ENCODE measurements around the gene RPL19. TPM values are rescaled to one million over a fixed set of nuclear protein-coding genes. Genes with fewer than 3 reads are reported as not detected.

The RPL19 gene
- total RNA-seq, 2 experiments from 2014 or later = 3,527 to 3,670 TPM

DNA sequence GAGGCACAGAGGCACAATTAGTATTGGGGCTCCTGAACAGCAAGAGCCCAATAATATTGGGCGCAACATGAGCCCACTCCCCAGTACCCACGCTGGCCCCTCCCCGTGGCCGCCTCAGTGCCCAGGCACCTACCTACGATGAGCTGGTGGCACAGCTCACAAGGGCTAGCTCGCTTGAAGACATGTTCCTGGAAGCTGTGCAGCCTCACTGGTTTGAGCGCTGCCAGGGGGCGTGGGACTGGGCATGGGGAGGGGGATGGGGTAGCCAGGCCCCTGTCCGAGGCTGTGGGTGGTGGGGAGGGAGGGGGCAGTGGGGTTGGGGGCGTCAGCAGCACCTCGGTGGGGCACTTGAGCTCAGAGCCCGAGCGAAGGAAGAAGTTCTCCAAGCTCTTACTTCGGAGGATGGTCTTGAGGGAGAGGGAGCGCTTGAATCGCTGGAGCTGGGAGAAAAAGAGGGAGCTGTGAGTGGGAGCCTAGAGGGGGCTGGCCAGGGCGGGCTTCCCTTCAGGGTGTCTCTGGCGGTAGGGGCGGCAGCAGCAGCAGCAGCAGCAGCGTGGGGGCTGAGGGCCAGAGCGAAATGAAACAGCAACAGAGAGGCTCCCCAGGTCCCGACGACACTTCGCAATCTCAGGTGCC is 17.8 kb downstream of the RPL19 start:
- Histone ChIP-seq H3K9me3 (ENCODE audit: control insufficient read depth in 1 of 2, insufficient read depth in 1 of 2, low read length in 2 of 2) (no peaks in the 10 kb centered on the region), H3K36me3 (ENCODE audit: insufficient read depth, low read length) (no peaks in the 10 kb centered on the region), H3K27me3 (ENCODE audit: control insufficient read depth in 1 of 2, insufficient read depth in 2 of 2, low read length in 2 of 2) (peaks cover 3 to 4% of the 10 kb centered on the region in 2 experiments), H3K4me3 (ENCODE audit: low read length) (no peak overlapping the region), H3K27ac (ENCODE audit: low read depth in 1 of 2, low read length in 2 of 2) (no peak overlapping the region), H3K4me1 (ENCODE audit: insufficient read depth, low read length) (peaks cover 4% of the 10 kb centered on the region)
- TF ChIP-seq, protein P1, sequence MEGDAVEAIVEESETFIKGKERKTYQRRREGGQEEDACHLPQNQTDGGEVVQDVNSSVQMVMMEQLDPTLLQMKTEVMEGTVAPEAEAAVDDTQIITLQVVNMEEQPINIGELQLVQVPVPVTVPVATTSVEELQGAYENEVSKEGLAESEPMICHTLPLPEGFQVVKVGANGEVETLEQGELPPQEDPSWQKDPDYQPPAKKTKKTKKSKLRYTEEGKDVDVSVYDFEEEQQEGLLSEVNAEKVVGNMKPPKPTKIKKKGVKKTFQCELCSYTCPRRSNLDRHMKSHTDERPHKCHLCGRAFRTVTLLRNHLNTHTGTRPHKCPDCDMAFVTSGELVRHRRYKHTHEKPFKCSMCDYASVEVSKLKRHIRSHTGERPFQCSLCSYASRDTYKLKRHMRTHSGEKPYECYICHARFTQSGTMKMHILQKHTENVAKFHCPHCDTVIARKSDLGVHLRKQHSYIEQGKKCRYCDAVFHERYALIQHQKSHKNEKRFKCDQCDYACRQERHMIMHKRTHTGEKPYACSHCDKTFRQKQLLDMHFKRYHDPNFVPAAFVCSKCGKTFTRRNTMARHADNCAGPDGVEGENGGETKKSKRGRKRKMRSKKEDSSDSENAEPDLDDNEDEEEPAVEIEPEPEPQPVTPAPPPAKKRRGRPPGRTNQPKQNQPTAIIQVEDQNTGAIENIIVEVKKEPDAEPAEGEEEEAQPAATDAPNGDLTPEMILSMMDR (IDR thresholded peaks at IDR 0.05) = no peak
- Mint-ChIP-seq H3K4me1 (ENCODE audit: low read depth) (no peaks in the 10 kb centered on the region), H3K27me3 (peaks cover 25% of the 10 kb centered on the region), H3K4me3 (no peak overlapping the region), H3K36me3 (ENCODE audit: low read depth) (no peaks in the 10 kb centered on the region), H3K9me3 (no peaks in the 10 kb centered on the region), H3K27ac (no peak overlapping the region)
- ChIA-PET POLR2A (no interaction called here), CTCF (no interaction called here)
- DNase-seq (no peak), ATAC-seq (ENCODE audit: poor library complexity) (no peak)
- intact Hi-C loops (cut with DNase I, micrococcal nuclease) = no loop called here

DNA sequence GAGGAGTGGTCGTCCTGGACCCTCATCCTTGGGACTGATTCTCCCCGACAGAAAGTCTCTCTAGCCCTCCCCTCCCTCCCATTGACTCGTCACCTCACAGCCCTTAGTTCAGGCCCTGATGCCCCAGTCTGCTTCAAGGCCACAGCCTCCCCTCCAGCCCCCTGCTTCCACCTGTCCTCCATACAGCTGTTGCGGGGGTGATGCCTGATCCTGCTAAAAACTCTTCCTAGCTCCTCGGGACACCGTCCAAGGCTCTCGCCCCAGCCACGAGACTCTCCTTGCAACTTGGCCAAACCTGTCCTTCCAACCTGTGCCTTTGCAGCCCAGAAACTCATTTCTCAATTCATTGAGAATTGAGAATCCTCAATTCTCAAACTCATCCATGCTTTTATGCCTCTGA is 18.8 kb downstream of the RPL19 start:
- DNase-seq (no peak), ATAC-seq (ENCODE audit: poor library complexity) (no peak)
- no peak overlapping the region for H3K27ac ChIP-seq (ENCODE audit: low read depth in 1 of 2, low read length in 2 of 2)
- Mint-ChIP-seq H3K27me3 (peaks cover 33% of the 10 kb centered on the region), H3K4me1 (ENCODE audit: low read depth) (no peaks in the 10 kb centered on the region), H3K36me3 (ENCODE audit: low read depth) (no peaks in the 10 kb centered on the region), H3K27ac (no peak overlapping the region), H3K4me3 (no peak overlapping the region), H3K9me3 (no peaks in the 10 kb centered on the region)
- TF ChIP-seq, protein P1 (IDR thresholded peaks at IDR 0.05) = no peak
- H3K36me3 ChIP-seq (ENCODE audit: insufficient read depth, low read length) = no peaks in the 10 kb centered on the region
- H3K4me1 ChIP-seq (ENCODE audit: insufficient read depth, low read length) = peaks cover 4% of the 10 kb centered on the region
- peaks cover 7 to 10% of the 10 kb centered on the region in 2 experiments for H3K27me3 ChIP-seq (ENCODE audit: control insufficient read depth in 1 of 2, insufficient read depth in 2 of 2, low read length in 2 of 2)
- intact Hi-C loops (cut with DNase I, micrococcal nuclease) = no loop called here
- ChIA-PET CTCF (no interaction called here), POLR2A (interaction anchor here (1.6 kb wide), 1 partner anchor 19 kb away, joined by 3 read pairs; the partner anchor contains the start of gene RPL19)
- H3K9me3 ChIP-seq (ENCODE audit: control insufficient read depth in 1 of 2, insufficient read depth in 1 of 2, low read length in 2 of 2) = no peaks in the 10 kb centered on the region
- H3K4me3 ChIP-seq (ENCODE audit: low read length) = no peak overlapping the region

DNA sequence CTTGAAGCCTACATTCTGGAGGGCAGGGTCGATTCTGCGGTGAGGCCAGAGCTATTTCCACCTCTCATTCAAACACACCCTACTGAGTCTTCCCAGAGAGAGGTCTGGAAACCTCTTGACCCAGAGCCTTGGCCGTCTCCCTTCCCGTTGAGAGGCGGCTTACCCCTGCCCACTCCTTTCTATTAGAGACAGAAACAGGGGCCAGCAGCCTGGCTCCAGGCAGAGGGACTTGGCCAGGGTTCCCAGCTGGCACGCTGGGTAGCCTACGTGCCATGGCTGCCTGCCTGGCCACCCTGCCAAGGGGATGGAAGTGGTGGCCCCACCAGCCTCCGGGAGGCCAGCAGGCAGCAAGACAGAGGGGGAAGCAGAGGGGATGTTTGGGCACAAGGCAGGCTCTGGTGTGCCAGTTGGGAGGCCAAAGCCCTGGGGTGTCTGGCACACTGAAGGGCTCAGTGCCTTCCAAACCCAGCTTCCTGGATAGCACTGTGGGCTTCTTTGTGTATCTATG is 19.6 kb downstream of the RPL19 start:
- ChIA-PET CTCF (no interaction called here), POLR2A (interaction anchor here (1.6 kb wide), 1 partner anchor 20 kb away, joined by 3 read pairs; the partner anchor contains the start of gene RPL19)
- no peak overlapping the region for H3K4me3 ChIP-seq (ENCODE audit: low read length)
- TF ChIP-seq, protein P1 (IDR thresholded peaks at IDR 0.05) = no peak
- Mint-ChIP-seq H3K9me3 (no peaks in the 10 kb centered on the region), H3K27me3 (peaks cover 38% of the 10 kb centered on the region), H3K27ac (no peak overlapping the region), H3K4me3 (no peak overlapping the region), H3K4me1 (ENCODE audit: low read depth) (no peaks in the 10 kb centered on the region), H3K36me3 (ENCODE audit: low read depth) (no peaks in the 10 kb centered on the region)
- ATAC-seq (ENCODE audit: poor library complexity) = no peak
- no peak for DNase-seq
- peaks cover 15 to 18% of the 10 kb centered on the region in 2 experiments for H3K27me3 ChIP-seq (ENCODE audit: control insufficient read depth in 1 of 2, insufficient read depth in 2 of 2, low read length in 2 of 2)
- peaks cover 7% of the 10 kb centered on the region for H3K4me1 ChIP-seq (ENCODE audit: insufficient read depth, low read length)
- H3K27ac ChIP-seq (ENCODE audit: low read depth in 1 of 2, low read length in 2 of 2) = no peak overlapping the region
- intact Hi-C loops (cut with DNase I, micrococcal nuclease) = no loop called here
- no peaks in the 10 kb centered on the region for H3K9me3 ChIP-seq (ENCODE audit: control insufficient read depth in 1 of 2, insufficient read depth in 1 of 2, low read length in 2 of 2)
- H3K36me3 ChIP-seq (ENCODE audit: insufficient read depth, low read length) = no peaks in the 10 kb centered on the region

Data from CD4-positive, alpha-beta T cell (primary cell).